Limb (tissue), 2 donors: ENCODE results near the gene GREM2.

Experiments
- DNase-seq, 2 donors: peaks; one replicate each; pipeline ENCODE4 v3.0.0-alpha.2; 2016; ENCODE audit errors: extremely low spot score in 2 of 2

GREM2 gene

GRCh38 chr1:240611619-240612480 is at the start of gene GREM2:
Gene GREM2 (minus strand): TSS chr1:240612155. CDS start chr1:240493475, 118,680 bp downstream.
- DNase-seq, result peak in 1 of 2 donors; percentile 79

- DNase-seq, result no peak
Measured at GRCh38 chr1:240658312-240658960, 46.5 kb upstream of the GREM2 start.

- DNase-seq, result no peak
Measured at GRCh38 chr1:240656531-240656930, 44.6 kb upstream of the GREM2 start.

- no peak for DNase-seq
Measured at GRCh38 chr1:240652961-240653409, 41.0 kb upstream of the GREM2 start.

- DNase-seq, result peak in 1 of 2 donors; percentile 13
Measured at GRCh38 chr1:240652549-240652948, 40.6 kb upstream of the GREM2 start.

GRCh38 chr1:240650877-240651276 is 38.9 kb upstream of the GREM2 start:
- DNase-seq, result no peak

GRCh38 chr1:240649733-240650721 is 38.1 kb upstream of the GREM2 start:
- DNase-seq, result no peak

GRCh38 chr1:240646571-240647240 is 34.8 kb upstream of the GREM2 start:
- DNase-seq, result peak in 1 of 2 donors; percentile 19

GRCh38 chr1:240644732-240645131 is 32.8 kb upstream of the GREM2 start:
- no peak for DNase-seq

- DNase-seq, result no peak
Measured at GRCh38 chr1:240635466-240636256, 23.7 kb upstream of the GREM2 start.

- no peak for DNase-seq
Measured at GRCh38 chr1:240630409-240630808, 18.5 kb upstream of the GREM2 start.

- no peak for DNase-seq
Measured at GRCh38 chr1:240621249-240621648, 9.3 kb upstream of the GREM2 start.

GRCh38 chr1:240619906-240620621 is 8.1 kb upstream of the GREM2 start:
- peak in 1 of 2 donors; percentile 56 for DNase-seq

- no peak for DNase-seq
Measured at GRCh38 chr1:240619357-240619756, 7.4 kb upstream of the GREM2 start.

GRCh38 chr1:240618946-240619345 is 7.0 kb upstream of the GREM2 start:
- DNase-seq, result no peak

- DNase-seq, result no peak
Measured at GRCh38 chr1:240616018-240616417, 4.1 kb upstream of the GREM2 start.

- no peak for DNase-seq
Measured at GRCh38 chr1:240613356-240614142, 1.6 kb upstream of the GREM2 start.

- no peak for DNase-seq
Measured at GRCh38 chr1:240612811-240613210, 856 bp upstream of the GREM2 start.

- no peak for DNase-seq
Measured at GRCh38 chr1:240611228-240611618, 732 bp downstream of the GREM2 start.
